HG03280 (cell line): ENCODE data around the gene SPG7.
"Not testable (repeated sequence)": the region's sequence is repeated elsewhere in the genome, so short reads cannot be mapped to it uniquely, and the experiment has no call there.

Source experiments
- ATAC-seq: cut with Tn5 transposase; IDR thresholded peaks from one replicate; pipeline ENCODE4 v1.9.1; 2021; ENCODE audit warnings: mild to moderate bottlenecking, moderate library complexity; ENCODE audit not compliant: unreplicated experiment

The SPG7 gene

DNA sequence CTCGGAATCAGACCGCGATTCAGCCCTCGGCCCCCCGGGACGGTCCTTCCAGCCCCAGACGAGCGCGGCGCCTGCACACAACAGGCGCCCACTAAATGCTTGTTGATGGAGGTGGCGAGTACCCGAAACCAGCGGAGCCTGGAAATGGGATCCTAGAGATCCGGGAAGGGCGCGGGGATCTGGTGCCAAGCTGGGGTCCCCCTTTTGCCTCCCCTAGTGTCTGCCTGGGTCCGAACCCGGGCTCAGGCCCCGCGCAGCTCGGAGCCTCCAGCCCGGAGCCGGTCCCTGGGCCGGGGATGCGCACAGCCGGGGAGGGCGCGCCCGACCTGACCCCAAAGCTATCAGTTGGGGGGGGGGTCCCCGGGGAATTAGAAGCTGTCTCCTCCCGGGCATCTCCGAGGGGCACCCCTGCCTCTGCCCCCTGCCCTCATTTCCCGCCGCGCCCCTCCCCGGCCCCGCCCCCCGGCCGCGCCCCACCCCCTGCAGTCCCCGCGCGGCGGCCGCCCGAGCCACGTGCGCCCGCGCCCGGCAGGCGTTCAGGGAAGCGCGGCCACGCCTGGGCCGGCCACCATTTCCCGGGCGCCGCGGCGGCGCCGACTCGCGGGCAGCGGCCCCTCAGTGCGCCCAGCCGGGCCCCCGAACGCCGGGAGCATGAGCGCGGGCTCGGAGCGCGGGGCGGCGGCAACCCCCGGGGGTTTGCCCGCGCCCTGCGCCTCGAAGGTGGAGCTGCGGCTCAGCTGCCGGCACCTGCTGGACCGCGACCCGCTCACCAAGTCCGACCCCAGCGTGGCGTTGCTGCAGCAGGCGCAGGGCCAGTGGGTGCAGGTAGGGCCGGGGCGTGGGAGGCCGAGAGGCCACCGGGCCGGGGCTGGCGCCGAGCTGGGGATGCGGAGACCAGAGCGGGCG, 67.3 kb downstream of the SPG7 start, which contains the start of gene CPNE7:
Gene CPNE7, plus strand, starts transcription at position 512 of the 906 bp plus-strand sequence. Its CDS starts 140 bp downstream, at position 652.
- ATAC-seq, result no peak

DNA sequence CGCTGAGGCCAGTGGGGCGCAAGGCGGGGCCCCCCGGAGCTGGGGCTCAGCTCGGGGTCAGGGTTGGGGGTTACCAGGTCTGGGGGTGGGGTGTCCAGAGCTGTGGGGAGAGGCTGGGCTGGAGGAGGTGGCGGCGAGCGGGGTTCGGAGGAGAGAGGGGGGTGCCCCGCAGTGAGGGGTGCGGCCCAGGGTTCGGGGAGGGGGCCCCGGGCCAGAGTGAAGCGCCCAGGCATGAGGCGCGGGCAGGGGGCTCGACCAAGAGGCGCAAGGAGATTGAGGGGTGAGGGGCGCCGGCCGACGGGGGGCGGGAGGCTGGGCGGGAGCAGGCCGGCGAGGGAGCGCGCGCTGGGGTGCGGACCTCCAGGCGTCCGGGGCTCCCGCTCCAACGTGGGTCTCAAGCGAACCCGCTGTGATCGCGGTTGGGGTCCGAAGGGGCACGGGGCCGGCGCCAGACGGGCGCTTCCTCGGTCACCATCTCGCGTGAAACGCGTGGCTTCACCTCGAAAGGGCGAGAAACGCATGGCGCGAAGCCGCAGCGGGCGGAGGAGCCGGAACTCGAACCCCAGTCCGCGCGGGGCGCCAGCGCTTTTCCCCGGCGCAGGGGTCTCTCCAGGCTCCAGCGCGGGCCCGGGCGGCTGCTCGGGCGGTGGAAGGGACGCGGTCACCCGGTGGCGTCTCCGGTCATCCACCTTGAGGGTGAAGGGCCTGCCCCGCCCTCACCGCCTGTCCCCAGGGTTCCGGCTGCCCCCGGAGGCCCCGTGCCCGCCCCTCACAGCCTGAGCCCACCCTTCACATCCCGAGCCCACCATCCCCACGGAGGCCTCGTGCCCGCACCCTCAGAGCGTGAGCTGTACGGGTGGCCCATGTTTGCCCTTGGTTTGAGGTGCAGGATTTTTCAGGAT, 68.2 kb downstream of the SPG7 start:
- ATAC-seq, result no peak

DNA sequence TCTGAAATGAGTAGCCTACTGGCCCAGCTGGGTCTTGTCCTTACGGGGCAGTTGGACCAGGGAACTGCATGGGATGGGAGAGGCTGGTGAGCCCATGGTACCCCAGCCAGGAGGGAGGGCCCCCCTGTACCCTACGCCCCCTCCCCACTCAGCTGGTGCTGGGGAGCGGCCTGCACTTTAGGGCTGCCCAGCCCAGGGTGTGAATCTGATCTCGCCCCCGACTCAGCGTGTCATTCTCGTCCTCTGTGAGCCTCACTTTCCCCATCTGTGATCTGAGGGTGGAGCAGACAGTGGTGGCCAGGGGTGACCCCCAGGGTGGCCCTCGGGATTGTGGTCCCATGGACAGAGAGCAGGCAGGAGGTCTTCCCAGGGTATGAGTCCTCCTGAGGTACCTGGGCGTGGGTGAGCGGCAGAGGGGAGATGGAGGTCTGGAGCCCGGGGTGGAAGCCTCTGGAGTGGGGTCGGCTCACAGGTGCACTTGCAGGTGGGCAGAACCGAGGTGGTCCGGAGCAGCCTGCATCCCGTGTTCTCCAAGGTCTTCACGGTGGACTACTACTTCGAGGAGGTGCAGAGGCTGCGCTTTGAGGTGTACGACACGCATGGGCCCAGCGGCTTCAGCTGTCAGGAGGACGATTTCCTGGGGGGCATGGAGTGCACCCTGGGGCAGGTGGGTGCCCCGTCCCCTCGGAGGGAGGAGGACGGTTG, 69.0 kb downstream of the SPG7 start:
- ATAC-seq, result no peak

DNA sequence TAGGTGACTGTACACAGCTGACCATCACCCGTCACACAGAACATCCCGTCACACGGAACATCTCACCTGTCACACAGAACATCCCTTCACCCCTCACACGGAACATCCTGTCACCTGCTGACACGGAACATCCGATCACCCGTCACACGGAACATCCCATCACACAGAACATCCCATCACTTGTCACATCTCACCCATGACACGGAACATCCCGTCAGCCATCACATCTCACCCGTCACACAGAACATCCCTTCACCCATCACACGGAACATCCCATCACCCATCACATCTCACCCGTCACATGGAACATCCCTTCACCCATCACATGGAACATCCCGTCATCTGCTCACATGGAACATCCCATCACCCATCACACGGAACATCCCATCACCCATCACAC, 71.1 kb downstream of the SPG7 start:
- ATAC-seq, result no peak

DNA sequence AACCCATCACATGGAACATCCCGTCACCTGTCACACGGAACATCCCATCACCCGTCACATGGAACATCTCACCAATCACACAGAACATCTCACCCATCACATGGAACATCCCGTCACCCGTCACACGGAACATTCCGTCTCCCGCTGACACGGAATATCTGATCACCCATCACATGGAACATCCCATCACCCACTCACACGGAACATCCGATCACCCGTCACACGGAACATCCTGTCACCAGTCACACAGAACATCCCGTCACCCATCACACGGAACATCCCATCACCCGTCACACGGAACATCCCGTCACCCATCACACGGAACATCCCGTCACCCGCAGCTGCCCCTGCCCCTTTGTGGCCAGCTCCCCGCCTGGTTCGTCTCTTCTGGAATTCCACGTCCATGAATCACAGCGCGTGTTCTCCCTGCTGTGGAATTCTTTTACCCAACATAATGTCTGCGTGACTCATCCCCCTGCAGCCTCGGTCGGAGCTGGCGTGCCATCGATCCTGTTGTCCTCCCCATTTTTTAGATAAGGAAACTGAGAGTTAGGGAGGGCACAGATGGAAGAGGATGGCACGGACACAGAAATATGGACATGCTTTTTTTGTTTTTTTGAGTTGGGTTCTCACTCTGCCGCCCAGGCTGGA, 73.0 kb downstream of the SPG7 start:
- ATAC-seq, result no peak

DNA sequence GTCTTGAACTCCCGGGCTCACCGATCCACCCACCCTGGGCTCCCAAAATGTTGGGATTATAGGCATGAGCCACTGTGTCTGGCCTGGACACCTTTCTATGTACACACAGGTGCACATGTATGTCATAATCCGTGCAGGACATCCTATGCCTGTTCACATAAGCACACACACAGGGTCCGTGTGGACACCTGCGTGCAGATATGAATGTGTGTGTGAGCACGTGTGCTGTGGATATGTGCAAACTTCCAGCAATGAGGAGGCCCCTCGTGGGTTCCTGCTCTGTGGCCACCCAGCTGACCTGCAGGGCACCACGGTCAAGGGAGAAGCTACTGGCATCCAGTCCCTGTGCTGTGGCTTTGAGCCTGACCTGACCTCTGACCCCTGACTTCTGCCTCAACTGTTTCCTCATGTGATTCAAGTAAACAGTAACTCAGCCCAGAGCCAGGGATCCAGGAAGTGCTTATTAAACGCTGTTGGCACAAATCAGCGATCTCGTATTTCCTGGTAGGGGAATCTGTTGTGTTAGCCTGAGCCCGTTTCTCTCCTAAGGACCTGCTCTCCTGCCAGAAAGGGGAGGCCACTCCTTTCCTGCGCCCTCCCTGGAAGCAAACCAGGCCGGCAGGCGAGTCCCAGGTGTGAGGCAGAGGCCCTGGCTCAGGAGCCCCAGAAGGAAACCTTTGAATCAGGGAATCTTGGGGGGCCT, 73.8 kb downstream of the SPG7 start:
- no peak for ATAC-seq

DNA sequence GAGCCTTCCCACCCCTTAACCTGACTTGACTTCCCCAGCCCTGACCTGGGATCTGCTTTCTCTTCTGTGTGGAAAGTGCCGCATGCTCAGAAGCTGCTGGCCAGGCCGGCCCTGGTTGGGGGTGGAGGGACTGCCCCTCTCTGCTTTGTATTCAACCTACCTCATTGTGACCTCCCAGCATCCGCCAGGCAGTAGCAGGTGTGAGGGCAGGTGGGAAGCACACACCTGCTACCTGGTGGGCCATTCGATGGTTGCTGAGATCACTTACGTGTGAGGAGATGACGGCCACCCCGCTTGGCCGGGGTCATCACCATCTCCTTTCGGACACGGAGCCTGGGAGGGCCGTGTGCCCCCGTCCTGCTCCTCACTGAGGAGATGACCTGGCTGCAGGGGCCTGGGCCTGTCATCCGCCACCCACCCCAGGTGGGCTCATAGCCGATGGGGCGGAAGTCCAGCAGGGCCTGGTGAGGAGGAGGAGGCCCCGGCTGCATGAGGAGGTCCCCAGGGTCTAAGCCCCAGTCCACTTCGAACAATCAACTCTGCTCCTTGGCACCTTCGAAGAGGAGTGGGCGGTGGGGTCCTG, 74.5 kb downstream of the SPG7 start:
- ATAC-seq, result no peak

DNA sequence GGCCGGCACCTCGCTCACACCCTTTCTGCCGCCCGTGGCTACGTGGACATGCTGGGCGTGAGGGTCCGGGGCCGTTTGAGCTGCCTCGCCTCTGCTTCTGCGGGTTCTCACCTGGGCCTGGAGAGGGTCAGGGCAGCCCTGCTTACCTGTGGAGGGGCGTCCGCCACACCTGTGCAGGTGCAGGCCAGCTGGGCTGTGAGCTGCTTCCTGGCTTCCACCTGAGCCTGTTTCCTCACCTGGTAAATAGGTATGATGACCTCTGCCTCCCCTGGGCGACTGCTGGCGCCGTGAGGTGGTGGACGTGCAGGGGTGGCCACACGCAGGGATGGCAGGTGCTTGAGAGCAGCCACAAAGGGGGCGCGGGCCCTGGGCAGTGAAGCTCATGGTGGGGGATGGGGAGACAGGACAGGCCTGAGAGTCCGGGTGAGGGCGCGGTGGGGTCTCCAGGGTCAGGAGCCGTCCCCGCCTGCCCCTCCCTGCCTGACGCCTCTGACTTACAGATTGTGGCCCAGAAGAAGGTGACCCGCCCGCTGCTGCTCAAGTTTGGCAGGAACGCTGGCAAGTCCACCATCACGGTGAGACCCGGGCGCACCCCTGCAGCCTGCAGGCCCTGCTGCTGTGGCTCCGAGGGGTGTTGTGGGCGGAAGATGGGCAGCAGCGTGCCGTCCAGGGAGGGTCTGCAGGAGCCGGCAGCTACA, 75.1 kb downstream of the SPG7 start:
- no peak for ATAC-seq

DNA sequence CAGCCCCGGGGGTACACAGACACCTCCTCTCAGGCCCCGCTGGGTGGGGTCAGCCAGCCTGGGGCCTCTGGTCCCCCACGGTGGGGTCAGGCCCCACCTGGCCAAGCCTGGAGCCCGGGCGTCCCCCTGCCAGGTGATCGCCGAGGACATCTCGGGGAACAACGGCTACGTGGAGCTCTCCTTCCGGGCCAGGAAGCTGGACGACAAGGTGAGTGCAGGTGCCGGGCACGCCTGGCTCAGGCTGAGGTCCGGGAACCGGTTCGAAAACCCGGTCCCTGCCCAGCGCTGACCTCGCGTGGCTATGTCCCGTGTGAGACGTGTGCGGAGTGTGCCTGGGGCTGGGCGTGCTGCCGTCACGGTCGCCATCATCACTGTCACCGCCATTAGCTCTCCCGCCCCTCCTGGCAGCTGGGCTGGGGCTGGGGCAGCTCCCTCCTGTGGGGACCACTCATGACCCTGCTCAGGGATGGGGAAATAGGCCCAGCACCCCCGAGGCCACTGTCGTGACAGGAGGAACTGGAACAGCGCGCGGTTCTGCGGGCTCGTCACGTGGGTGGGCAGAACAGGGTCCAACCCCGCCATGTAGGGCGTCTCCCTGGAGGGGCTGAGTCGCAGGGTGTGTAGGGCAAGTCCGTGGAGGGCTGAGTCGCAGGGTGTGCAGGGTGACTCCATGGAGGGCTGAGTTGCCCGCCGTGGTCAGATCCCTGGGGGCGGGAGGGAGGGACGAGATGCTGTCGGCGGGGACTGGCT, 75.9 kb downstream of the SPG7 start:
- no peak for ATAC-seq

DNA sequence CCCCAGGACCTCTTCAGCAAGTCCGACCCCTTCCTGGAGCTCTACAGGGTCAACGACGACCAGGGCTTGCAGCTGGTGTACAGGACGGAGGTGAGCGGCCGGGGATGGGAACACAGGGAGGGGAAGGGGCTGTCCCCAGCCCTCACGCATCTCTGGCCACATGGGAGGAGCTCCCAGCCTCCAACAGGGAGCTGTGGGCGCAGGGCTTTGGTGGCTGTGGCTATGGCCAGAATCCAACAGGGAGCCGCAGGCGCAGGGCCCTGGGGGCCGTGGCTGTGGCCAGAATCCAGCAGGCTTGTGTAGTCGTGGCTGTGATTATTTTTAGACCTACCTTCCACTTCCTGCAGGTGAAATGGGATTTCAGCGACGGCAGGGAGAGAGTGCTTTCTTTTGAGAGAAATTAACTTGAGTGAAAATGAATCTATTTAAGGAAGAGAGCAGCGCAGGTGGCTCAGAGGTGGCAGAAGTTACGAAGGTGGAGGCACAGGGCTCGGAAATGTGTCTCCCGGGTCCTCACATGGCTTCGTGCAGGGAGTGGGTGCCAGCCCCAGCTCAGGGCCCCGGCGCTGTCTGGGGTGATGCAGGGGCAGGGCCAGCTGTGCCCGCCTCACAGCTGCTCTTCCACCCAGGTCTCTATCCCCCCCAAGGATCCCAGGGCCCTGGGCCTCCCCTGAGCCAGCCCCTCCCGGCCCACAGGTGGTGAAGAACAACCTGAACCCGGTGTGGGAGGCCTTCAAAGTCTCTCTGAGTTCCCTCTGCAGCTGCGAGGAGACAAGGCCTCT, 76.8 kb downstream of the SPG7 start:
- ATAC-seq, result no peak

DNA sequence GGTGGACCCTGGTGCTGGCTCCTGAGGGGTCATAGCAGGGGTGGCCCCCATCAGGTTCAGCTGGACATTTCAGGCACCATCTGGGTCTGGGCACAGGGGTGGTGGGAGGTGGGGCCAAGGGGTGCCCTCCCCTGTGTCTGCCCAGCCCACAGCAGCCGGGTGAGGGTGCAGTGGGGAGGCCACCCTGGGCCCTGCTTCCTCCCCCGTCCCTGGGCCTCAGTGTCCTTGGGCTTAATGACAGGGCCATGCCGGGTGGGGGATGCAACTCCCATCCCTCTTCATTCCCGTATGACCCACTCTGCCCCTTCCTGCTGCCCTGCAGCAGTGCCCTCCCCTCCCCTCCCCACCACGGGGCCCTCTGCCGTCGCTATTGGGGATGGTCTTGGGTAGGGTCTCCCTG, 78.0 kb downstream of the SPG7 start:
- ATAC-seq, result no peak

DNA sequence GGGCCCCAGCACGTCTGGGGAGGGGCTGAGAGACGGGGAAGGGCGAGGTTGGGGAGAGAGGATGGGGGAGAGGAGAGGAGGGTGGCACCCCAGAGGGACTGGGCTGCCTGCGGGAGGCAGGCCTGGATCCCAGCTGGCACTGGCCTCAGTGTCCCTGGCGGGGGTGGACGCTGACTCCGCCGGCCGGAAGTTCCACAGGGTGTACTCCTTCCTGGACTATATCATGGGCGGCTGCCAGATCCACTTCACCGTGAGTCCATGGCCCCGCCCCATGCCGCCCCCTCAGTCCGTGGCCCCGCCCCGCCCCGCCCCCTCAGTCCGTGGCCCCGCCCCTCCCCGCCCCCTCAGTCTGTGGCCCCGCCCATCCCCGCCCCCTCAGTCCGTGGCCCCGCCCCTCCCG, 78.7 kb downstream of the SPG7 start:
- ATAC-seq, result no peak

DNA sequence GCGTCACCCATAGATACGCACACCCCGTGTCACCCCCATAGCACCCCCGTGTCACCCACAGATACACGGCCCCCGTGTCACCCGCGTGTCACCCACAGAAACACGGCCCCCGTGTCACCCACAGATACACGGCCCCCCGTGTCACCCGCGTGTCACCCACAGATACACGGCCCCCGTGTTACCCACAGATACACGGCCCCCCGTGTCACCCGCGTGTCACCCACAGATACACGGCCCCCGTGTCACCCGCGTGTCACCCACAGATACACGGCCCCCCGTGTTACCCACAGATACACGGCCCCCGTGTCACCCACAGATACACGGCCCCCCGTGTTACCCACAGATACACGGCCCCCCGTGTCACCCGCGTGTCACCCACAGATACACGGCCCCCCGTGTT, 79.5 kb downstream of the SPG7 start:
- not testable (repeated sequence) for ATAC-seq

DNA sequence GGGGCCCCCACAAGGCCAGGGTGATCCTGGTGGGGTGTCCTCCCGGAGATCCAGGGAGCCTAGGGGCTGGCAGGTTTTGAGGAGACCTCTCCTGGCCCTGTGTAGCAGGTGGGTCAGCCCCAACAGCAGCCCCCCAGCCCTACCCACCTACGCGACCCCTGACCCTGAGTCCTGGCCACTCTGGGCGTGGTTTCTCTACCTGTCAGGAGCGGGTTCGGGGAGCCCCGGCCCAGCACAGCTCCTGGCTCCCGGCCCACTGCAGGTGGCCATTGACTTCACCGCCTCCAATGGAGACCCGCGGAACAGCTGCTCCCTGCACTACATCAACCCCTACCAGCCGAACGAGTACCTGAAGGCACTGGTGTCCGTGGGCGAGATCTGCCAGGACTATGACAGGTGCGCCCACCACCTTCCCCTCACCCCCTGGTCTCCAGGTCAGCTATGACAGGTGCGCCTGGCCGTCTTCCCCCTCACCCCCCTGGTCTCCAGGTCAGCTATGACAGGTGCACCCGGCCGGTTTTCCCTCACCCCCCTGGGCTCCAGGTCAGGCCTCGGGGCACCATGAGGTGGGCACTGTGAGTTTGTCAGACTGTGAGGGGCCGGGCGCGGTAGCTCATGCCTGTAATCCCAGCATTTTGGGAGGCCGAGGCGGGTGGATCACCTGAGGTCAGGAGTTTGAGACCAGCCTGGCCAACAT, 80.4 kb downstream of the SPG7 start:
- ATAC-seq, result no peak

DNA sequence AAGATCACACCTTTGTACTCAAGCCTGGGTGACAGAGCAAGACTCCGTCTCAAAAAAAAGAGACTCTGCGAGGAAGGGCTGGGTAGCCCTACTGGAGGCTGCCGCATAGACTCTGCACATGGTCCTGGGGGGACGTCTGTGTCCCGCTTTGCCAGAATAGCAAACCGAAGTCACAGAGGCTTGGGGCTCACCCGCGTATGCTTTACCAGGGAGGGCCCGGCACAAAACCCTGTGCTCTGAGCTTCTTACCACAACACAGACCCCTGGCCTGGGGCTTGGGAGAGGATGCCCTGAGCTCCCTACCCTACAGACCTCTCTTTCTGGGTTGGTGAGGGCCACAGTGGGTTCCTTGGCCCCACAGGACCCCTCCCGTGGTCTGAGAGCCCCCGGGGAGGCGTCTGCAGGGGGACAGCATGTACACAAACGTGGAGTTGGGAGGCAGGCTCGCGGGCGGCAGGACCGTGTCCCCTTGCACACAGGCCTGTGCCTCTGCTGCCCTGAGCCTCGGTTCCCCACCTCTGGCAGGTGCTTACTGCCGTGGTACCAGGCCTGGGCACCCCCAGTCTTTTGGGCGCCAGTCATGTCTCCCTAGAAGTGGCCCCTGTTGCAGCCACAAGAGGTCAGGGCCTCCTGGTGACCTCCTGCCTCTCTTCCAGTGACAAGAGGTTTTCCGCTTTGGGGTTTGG, 81.2 kb downstream of the SPG7 start:
- ATAC-seq, result no peak

DNA sequence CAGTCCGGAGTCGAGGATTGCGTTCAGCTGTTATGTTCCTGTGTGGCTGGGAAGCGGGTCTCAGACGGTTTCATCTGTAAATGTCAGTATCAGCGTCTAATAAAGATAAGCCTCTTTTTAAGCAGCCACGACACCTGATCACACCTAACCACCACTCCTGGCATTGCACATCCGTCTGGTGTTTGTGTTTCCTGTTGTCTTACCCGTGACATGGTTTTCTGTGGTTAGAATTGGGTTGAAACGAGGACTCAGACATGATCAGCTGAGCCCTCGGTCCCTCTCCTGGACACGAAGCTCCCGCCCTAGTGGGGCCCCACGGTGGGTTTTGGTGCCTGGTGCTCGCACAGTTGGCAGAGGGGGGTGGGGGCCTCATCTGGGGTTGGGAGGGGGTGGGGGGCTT, 85.6 kb downstream of the SPG7 start:
- no peak for ATAC-seq
